Stimulated activated CD8-positive, alpha-beta memory T cell treated with anti-CD3 and anti-CD28 coated beads, Interleukin-15, amount 100 ng/mL, for 48 hours (primary cell): ENCODE results near the gene KIRREL3.

Experiments used
- DNase-seq, 2 donors: peaks; one replicate each; pipeline ENCODE4 v3.0.0-alpha.2; 2020; ENCODE audit warnings: low read depth in 2 of 2

The KIRREL3 gene

DNA sequence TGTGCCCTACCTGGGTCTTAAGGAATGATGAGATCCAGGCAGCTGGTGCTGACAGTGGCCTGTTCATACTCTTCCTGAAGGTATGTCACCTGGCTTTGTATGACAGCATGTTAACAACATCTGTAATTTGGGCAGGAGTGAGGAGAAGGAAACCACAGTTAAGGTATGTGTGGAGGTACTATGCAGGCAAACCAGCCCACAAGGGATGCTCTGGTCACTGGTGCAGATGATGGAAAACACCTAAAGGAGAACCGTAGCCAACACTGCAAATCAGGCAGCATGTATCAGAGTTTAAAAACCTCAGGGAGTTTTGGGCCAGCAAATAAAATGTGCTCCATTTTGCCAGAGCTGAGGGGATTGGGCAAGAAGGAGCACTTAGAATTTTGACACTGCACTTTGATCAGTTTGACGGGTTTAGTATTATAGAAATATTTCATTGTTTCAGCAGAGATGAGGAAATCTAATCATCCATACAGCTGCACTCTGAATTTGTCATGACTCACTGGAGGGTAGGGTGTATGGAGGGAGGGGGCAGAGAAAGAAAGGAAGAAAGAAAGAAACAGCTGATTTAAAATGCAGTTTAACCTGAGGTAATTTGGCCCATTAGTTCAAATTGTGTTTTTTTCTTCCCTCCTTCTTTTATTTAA, 260.9 kb downstream of the KIRREL3 start:
- DNase-seq: no peak

- no peak for DNase-seq
These were observed 262.1 kb downstream of the KIRREL3 start for GRCh38 chr11:126738295-126739031.

GRCh38 chr11:126736682-126737572, 263.6 kb downstream of the KIRREL3 start:
- no peak for DNase-seq

GRCh38 chr11:126734752-126735151, 265.8 kb downstream of the KIRREL3 start:
- DNase-seq: no peak

- no peak for DNase-seq
These were observed 266.9 kb downstream of the KIRREL3 start for GRCh38 chr11:126733685-126734084.

DNA sequence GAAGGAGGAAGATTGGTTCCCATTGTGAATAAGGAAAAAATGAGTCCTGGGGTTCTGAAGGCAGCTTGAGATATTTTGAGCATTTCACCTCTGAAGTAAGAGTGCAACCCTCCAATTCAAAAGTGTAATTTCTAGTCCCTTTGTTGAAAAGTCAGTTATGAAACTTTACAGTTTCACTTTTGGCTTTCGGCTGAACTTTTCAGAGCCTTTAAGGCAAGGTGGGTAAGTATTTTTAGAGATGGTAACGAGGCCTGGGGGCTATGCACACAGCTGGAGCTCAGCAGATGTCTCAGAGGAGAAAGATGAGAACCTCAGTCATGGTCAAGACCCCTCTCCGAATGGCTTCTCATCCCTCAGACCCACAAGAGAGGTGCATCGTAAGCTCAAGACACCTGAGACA, 267.6 kb downstream of the KIRREL3 start:
- DNase-seq: no peak

- no peak for DNase-seq
These were observed 268.9 kb downstream of the KIRREL3 start for GRCh38 chr11:126731576-126732142.

DNA sequence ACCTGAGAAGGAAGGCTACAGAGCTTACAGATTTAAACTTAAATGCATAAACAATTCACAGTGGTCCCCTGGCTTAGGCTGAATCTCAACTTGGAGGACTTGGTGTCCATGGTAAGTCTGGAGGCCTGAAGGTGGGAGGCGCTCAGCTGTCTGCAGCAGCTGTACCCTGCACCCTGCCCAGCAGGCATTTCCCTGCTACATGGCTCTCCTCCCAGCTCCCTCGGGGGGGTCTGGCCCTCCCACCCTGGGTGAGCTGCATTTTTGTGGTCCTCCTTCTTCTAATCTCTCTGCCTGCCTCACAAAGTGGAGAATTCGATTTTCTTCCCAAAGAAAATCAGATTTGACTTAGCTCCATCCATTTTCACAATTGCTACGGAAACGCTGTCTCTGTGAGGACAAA, 273.2 kb downstream of the KIRREL3 start:
- no peak for DNase-seq

DNA sequence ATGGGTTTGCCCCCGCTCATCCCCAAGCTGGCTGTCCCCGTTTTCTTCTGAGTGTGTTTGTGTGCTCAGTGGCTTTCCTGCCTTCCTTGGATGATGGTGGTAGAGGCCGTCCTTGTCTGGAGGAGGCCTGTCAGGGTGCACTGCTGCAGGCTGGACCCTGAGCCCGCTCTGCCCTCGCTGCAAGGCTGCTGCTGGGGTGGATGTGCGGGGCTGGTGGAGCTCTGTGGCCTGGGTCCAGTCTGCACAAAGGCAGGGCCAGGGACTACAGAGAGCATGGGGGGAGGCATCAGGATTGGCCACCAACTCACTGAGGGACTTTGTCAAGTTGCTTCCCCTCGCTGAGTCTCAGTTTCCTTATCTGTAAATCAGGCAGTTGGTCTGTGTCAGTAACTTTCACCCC, 275.0 kb downstream of the KIRREL3 start:
- no peak for DNase-seq

GRCh38 chr11:126725043-126725442, 275.5 kb downstream of the KIRREL3 start:
- DNase-seq: no peak

- no peak for DNase-seq
These were observed 276.9 kb downstream of the KIRREL3 start for GRCh38 chr11:126723665-126724045.

DNA sequence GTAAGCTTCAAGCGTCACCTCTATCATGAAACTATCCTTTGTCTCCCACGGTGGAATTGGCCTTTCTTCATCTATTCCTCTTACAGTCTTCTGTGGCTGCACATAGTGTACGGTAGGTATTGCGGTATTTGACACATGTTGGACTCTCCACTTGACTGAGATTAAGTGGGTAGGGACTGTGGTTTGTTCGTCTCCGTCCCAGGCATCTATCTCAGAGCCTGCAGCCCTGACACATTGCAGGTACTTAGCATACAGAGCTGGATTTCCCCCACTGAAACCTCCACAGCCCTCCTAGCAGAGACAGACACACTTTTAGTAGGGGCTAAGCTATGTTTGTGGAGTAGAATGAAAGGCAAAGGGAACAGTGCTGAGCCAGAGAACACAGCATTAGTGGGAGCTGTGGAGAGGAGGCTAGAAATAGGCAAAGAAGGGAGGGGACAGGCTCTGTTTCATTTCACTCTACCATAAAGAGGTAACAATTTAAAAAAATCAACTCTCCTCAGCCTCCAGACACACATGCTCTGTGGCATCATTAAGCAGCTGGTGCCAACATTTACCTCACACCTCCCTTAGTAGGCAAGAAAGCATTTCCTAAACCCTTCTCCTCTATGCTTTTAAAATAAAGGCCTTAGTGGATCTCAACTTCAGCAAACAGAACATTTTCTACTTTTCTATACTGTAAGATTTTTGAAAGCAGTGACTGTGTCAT, 277.5 kb downstream of the KIRREL3 start:
- DNase-seq: no peak

DNA sequence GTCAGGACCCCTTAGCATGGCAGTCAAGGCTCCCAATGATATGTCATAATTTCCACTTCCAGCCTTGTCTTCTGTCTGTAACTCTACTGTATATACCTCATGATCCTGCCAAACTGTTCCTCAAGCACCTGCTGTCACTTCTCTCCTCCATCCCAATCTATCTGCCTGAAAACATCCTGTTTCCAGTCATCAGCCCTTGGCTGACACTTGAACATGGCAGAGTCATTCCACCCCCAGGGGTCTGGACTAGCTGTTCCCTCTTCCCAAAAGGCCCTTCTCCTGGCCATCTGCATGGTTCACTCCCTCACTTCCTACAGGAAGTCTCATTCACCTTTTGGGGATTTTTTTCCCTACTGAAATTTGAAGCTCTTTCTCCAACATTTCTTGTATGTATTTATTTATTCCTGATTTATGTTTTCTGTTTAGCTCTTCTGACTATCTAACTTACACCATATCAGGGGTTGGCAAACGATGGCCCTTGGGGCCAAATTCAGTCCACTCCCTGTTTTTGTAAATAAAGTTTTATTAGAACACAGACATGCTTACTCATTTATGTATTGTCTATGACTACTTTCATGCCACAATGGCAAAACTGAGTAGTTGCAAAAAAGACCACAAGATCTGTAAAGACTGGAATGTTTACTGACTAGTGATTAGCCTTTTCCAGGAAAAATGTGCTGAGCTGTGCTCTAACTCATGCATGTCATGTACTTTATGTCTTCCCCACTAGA, 278.4 kb downstream of the KIRREL3 start:
- DNase-seq: no peak

- no peak for DNase-seq
These were observed 279.9 kb downstream of the KIRREL3 start for GRCh38 chr11:126720539-126721235.

DNA sequence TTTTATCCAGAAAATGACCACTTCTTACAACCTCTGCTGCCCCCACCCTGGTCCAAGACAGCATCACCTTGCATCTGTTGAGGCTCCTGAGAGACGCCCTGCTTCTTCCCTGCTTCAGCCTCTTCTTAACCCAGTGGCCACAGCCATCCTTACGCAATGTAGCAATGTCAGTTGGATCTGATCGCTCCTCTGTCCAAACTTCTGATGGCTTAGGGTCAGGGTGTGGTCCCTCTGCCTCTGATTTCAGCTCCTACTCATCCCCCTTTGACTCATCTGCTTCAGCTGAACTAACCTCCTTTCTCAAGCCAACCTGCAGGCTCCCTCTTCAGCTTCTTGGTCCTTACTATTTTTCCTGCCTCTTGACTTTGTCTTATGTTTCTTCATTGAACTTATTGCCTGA, 280.8 kb downstream of the KIRREL3 start:
- DNase-seq: no peak

DNA sequence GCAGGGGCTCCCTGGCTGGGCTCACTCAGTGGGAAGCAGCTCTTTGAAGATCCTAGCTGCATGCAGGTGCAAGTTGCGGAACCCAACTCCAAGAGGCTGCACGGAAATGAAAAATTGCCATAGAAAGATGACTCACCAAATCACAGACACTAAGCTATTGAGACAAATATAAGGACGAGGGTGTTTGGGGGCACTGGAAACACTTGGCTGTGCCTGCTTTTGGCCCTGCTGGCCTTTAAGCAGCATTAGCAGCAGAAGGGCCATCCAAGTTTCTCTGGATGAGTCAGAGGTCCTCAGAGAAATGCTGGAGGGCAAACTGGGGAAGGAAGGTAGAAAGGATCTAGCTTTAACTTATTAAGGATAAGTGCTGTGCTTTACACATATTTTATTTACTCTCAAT, 282.3 kb downstream of the KIRREL3 start:
- DNase-seq: no peak

DNA sequence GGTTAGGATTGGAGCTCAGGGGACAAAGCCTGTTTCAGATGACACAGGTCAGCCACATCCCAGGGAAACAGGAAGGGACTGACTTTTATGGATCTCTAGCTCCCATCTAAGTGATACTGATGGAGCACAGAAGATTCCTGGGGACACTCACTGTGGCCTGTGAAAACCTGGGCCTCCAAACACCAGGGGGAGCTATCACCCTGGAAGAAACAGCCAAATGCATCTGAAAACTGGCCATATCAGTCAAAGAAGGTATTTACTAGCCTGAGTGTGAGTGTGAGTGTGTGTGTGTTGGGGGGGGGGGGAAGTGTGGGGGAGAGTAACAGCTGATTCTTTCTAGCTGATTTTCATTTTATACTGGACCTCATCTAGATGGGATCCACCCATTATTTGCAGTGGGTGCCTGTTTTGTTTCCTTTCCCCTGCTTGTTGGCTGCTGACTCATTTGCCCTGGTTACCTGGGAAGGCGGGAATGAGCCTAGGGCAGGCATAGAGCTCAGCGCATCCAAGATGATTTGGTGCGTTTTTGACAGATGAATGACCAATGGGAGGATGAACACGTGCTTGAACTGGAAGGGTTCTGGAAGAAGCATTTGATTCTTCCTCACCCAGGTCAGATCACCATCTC, 284.0 kb downstream of the KIRREL3 start:
- peak in 1 of 2 donors; percentile 8 for DNase-seq

GRCh38 chr11:126713806-126714205, 286.8 kb downstream of the KIRREL3 start:
- DNase-seq: no peak

GRCh38 chr11:126711977-126712625, 288.5 kb downstream of the KIRREL3 start:
- no peak for DNase-seq
